Erythroblast (primary cell): Measurements from ENCODE around the gene CCNDBP1.

Source experiments
- GATA1 ChIP-seq: IDR thresholded peaks from 2 replicates; pipeline ENCODE4 v1.6.1; 2011; ENCODE audit warnings: low read depth, mild to moderate bottlenecking, control low read depth, low read length, moderate library complexity
- POLR2A ChIP-seq: IDR thresholded peaks from 2 replicates; pipeline ENCODE4 v1.6.1; 2011; ENCODE audit warnings: mild to moderate bottlenecking, low read length

DNA sequence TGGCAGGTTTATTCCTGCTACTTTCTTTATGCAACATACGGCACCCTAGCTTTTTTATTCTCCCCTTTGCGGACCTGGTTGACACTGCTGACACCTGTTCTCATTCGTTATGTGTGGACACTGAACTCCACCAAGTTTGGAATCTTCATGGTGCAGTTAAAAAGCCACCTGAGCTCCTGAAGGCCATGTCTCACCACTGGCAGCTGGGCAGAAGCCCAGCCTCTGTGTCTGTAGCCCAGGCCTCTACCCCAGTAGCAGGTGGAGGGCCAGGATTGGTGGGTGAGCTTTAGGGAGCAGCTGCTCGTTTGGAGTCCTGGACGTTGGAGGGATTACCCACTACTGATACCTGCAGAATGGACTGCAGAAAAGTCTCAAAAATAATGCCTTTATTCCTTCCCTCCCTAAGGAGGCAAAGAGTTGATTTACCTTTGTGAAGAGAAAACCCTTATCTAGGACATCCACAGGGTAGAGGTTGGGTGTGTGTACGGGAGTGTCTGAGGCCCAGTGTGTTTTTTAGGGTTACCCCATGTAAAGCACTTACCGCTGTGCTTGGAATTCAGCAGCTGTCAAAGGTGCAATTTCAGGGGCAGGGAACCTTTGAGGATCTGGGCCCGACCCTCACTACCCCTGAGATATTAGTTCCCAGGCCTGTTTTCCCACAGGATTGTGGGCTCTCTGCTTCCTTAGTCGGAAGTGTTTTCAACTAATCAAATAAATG lies 637 bp upstream of the CCNDBP1 start:
- TF ChIP-seq POLR2A (no peak), GATA1 (no peak)
